NB4 (cell line): ENCODE results near the gene RNF114.
A peak's percentile ranks its signal among the peaks of the same experiment; 100 is the strongest.
"Not testable (repeated sequence)": the region's sequence is repeated elsewhere in the genome, so short reads cannot be mapped to it uniquely, and the experiment has no call there.

Experiments
- DNase-seq: peaks from one replicate; pipeline ENCODE4 v3.0.0; 2010; ENCODE audit warnings: low read depth
- H3K4me3 ChIP-seq: one replicate; pipeline ENCODE4 v1.5.1; 2011; ENCODE audit warnings: mild to moderate bottlenecking, low read depth, low read length, moderate library complexity
- CTCF ChIP-seq: IDR thresholded peaks from one replicate; pipeline ENCODE4 v1.5.1; 2012; ENCODE audit warnings: low read depth, low read length
- MAX ChIP-seq: IDR thresholded peaks from 2 replicates; pipeline ENCODE4 v1.6.1; 2011; ENCODE audit warnings: low read depth, low read length
- MYC ChIP-seq: IDR thresholded peaks from 2 replicates; pipeline ENCODE4 v1.6.1; 2011; ENCODE audit warnings: low read depth, low read length
- POLR2A ChIP-seq: IDR thresholded peaks from 2 replicates; pipeline ENCODE4 v1.6.1; 2011; ENCODE audit warnings: mild to moderate bottlenecking; ENCODE audit not compliant: insufficient read length; ENCODE audit errors: extremely low read depth

Gene RNF114

GRCh38 chr20:49948809-49949507, 12.8 kb downstream of the RNF114 start:
- H3K4me3 ChIP-seq: no peak overlapping the region
- TF ChIP-seq CTCF (no peak), MAX (no peak), MYC (no peak), POLR2A (no peak)
- no peak for DNase-seq

GRCh38 chr20:49951151-49951550, 15.0 kb downstream of the RNF114 start:
- no peak for DNase-seq
- no peak for TF ChIP-seq CTCF
- no peak for TF ChIP-seq MYC
- TF ChIP-seq MAX: no peak
- TF ChIP-seq POLR2A: no peak
- no peak overlapping the region for H3K4me3 ChIP-seq

- TF ChIP-seq POLR2A (no peak), CTCF (no peak), MAX (no peak), MYC (no peak)
- H3K4me3 ChIP-seq: no peak overlapping the region
- no peak for DNase-seq
Measured at GRCh38 chr20:49955167-49955566, 19.0 kb downstream of the RNF114 start.

- not testable (repeated sequence) for H3K4me3 ChIP-seq, DNase-seq
Measured at GRCh38 chr20:49955830-49956396, 19.7 kb downstream of the RNF114 start.

- TF ChIP-seq MYC (no peak), POLR2A (no peak), CTCF (no peak), MAX (no peak)
- H3K4me3 ChIP-seq: no peak overlapping the region
- DNase-seq: no peak
Measured at GRCh38 chr20:49956689-49957088, 20.5 kb downstream of the RNF114 start.

- DNase-seq: peak; percentile 77
- H3K4me3 ChIP-seq: not testable (repeated sequence)
Measured at GRCh38 chr20:49957089-49957938, 21.1 kb downstream of the RNF114 start.

GRCh38 chr20:49961413-49961812, 25.2 kb downstream of the RNF114 start:
- TF ChIP-seq POLR2A (no peak), MYC (no peak), CTCF (no peak), MAX (no peak)
- no peak for DNase-seq

More at GRCh38 chr20:49961413-49961812, 25.2 kb downstream of the RNF114 start:
- H3K4me3 ChIP-seq: no peak overlapping the region
